ENCODE results near the gene RPRML. TPM values are rescaled to one million over a fixed set of nuclear protein-coding genes. Genes with fewer than 3 reads are reported as not detected.

The RPRML gene
- total RNA-seq, 4 donors from 2014 or later, result 0.88 TPM; not detected in 3

DNA sequence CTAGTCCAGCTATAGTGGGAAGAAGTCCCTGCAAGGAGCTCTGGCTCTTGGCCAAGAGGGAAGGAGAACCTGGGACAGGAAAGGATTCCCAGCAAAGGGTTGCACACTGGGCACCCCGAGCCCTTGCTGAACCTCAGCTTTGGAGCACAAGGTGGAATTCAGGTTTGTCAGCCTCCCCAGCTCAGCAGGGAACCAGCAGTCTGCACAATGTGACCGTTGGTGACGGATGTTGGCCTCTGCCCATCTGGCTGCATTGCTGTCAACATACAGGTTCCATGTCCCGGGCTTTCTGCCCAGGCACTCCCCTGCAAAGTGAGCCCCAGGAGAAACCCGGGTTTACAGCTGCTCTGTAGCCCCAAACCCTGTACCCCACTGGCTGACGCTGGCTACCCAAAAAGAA lies 6.7 kb downstream of the RPRML start:
- TF ChIP-seq, protein P1, sequence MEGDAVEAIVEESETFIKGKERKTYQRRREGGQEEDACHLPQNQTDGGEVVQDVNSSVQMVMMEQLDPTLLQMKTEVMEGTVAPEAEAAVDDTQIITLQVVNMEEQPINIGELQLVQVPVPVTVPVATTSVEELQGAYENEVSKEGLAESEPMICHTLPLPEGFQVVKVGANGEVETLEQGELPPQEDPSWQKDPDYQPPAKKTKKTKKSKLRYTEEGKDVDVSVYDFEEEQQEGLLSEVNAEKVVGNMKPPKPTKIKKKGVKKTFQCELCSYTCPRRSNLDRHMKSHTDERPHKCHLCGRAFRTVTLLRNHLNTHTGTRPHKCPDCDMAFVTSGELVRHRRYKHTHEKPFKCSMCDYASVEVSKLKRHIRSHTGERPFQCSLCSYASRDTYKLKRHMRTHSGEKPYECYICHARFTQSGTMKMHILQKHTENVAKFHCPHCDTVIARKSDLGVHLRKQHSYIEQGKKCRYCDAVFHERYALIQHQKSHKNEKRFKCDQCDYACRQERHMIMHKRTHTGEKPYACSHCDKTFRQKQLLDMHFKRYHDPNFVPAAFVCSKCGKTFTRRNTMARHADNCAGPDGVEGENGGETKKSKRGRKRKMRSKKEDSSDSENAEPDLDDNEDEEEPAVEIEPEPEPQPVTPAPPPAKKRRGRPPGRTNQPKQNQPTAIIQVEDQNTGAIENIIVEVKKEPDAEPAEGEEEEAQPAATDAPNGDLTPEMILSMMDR (IDR thresholded peaks at IDR 0.05), result no peak
- no peak for TF ChIP-seq POLR2A (IDR thresholded peaks at IDR 0.05)

DNA sequence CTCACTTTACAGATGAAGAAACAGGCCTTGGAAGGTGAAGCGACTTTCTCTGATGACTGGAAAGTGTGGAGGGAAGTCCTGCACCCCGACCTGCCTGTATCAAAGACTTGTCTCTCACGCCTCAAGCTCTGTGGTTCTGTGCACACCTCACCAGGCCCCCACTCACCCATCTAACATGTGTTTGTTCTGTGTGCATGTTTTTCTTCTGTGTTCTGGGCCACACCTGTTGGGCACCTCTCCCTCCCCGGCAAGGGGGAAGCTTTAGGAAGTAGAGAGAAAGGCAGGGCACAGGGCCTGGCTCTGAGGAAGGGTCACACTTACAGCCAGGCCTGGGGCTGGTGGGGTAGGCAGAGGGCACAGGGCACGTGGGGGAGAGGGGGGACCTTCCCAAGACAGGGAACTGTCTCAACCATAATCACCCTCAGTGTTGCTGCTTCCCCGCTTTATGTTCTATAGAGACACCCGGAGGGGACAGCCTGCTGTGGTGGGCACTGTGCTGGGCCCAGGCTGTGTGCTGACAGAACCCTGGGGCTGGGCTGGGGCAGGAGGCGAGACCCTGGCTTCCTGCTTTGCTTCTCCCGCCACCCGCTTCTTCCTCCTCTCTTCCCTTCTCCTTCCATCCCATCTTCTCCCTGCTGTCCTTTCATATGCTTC lies 7.3 kb downstream of the RPRML start:
- Histone ChIP-seq H3K9me3 (no peaks in the 10 kb centered on the region), H3K36me3 (no peaks in the 10 kb centered on the region), H3K4me1 (no peaks in the 10 kb centered on the region), H3K27me3 (no peaks in the 10 kb centered on the region), H3K4me3 (no peak overlapping the region), H3K27ac (no peak overlapping the region)
- no peak for TF ChIP-seq POLR2A (IDR thresholded peaks at IDR 0.05)
- TF ChIP-seq, protein P1 (IDR thresholded peaks at IDR 0.05), result no peak
- no peak for DNase-seq

More for the DNA sequence above, 6.7 kb downstream of the RPRML start:
- no peak overlapping the region for H3K4me3 ChIP-seq
- H3K9me3 ChIP-seq, result no peaks in the 10 kb centered on the region
- no peaks in the 10 kb centered on the region for H3K36me3 ChIP-seq
- no peak for DNase-seq
- no peaks in the 10 kb centered on the region for H3K4me1 ChIP-seq
- no peaks in the 10 kb centered on the region for H3K27me3 ChIP-seq
- no peak overlapping the region for H3K27ac ChIP-seq

DNA sequence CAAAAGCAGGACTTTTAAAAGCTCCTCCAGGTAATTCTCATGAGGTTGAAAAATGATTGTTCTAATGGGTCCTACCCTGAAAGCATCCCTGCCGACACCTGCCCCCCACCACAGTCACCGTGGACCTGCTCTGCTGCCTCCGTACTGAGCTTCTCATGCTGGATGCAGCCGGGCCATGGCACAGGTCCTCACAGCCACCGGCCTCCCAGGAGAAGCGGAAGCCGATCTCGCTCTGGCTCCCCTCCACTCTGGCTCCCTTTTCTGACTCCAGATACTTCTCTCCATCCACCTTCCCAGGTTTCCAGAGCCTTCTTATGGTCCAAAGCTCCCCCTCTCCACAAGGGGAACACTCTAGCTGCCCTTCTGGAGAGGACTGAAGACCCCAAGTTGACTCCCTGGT lies 10.2 kb downstream of the RPRML start:
- no peaks in the 10 kb centered on the region for H3K4me1 ChIP-seq
- TF ChIP-seq, protein P1 (IDR thresholded peaks at IDR 0.05), result no peak
- TF ChIP-seq POLR2A (IDR thresholded peaks at IDR 0.05), result no peak
- DNase-seq, result no peak
- no peak overlapping the region for H3K27ac ChIP-seq
- no peak overlapping the region for H3K4me3 ChIP-seq
- no peaks in the 10 kb centered on the region for H3K36me3 ChIP-seq
- no peaks in the 10 kb centered on the region for H3K27me3 ChIP-seq
- no peaks in the 10 kb centered on the region for H3K9me3 ChIP-seq

DNA sequence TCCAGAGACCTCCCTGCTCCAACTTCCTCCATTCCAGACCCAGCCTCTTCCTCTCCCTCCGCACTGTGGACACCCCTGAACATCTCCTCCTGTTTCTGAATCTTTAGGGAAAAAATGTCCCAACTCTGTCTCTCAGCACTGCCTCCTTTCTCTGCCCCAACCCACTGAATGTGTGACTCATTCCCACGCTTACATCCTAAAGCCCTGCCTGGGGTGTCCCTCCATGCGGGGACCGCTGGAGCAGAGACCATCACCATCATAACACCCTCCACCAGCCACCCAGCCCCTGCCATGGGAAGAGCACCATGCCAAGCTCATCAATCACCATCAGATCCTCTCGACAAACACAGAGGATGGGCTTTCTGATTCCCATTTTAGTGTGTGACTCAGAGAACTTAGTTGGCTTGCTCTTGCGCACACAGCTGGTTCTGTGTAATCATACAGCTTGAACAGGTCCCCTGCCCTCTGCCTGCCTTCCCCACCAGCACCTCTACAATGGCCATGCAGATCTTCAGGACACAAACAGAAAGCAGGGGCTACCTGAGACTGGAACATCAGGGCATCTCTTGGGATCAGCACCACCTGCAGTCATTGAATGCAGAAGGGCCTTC lies 10.7 kb downstream of the RPRML start:
- H3K4me1 ChIP-seq, result no peaks in the 10 kb centered on the region
- no peak overlapping the region for H3K4me3 ChIP-seq
- no peaks in the 10 kb centered on the region for H3K27me3 ChIP-seq
- H3K27ac ChIP-seq, result no peak overlapping the region
- H3K9me3 ChIP-seq, result no peaks in the 10 kb centered on the region
- no peak for DNase-seq
- TF ChIP-seq, protein P1 (IDR thresholded peaks at IDR 0.05), result no peak
- no peak for TF ChIP-seq POLR2A (IDR thresholded peaks at IDR 0.05)
- no peaks in the 10 kb centered on the region for H3K36me3 ChIP-seq

DNA sequence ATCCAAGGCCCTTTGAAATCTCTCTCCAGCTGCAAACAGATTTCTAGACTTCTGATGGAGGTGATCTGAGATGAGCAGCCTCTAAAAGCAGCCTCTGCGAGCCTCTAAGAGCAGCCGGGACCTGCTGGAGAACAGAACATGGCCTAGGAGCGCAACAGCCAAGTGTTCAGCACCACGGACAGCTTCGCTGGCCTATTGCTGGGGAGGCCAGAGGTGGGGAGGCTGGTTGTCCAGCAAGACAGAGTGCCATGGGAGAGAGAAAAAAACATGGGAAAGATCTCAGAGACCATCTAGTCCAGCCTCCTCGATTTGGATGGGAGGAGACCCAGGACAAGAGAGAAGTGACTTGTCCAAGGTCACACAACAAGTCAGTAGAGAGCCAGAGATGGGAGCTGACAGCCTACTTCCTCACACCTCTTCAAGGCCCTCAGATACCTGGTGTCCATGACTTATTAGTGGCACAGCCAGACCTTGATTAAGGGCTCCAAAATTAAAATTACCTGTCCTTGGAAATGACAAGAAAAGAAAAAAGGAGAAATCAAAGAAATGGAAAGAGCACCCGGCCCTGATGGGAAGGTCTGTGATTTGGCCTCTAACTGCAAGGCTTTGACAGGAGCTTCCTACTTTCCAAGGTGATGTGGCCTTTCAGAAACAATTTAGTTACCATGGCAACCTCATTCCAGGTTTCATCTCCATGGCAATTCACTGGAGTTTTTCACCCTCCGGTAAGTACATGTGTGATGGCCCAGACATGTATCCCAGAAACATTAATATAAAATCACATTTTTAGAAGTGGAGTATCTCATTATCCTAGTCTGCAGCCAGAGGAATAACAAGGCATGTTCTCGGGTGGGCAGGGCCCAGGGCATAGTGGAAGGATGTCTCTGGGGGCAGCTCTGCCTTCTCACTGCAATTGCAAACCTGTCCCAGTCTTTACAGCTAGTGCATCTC lies 14.5 kb downstream of the RPRML start:
- no peak for TF ChIP-seq POLR2A (IDR thresholded peaks at IDR 0.05)
- Histone ChIP-seq H3K9me3 (no peaks in the 10 kb centered on the region), H3K27ac (no peak overlapping the region), H3K27me3 (no peaks in the 10 kb centered on the region), H3K4me1 (no peaks in the 10 kb centered on the region), H3K4me3 (no peak overlapping the region), H3K36me3 (no peaks in the 10 kb centered on the region)
- no peak for DNase-seq

DNA sequence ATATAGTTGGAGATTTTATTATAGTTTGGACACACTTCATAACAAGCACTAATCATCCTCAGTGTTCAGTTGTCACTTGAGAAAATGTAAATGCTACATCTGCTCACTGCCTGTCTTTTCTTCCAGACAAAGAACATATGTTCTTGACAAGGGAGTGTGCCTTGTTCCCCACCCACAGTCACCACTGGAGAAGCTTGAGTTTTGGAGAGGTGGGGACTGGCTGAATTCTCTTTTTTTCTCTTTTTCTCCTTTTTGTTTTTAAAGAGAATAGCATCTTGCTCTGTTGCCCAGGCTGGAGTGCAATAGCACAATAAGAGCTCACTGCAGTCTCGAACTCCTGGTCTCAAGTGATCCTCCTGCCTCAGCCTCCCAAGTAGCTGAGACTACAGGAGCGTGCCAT lies 15.5 kb downstream of the RPRML start:
- H3K36me3 ChIP-seq, result no peaks in the 10 kb centered on the region
- no peaks in the 10 kb centered on the region for H3K27me3 ChIP-seq
- TF ChIP-seq POLR2A (IDR thresholded peaks at IDR 0.05), result no peak
- TF ChIP-seq, protein P1 (IDR thresholded peaks at IDR 0.05), result no peak
- DNase-seq, result no peak
- no peak overlapping the region for H3K4me3 ChIP-seq
- no peaks in the 10 kb centered on the region for H3K9me3 ChIP-seq
- H3K4me1 ChIP-seq, result no peaks in the 10 kb centered on the region
- no peak overlapping the region for H3K27ac ChIP-seq
